Vagina (tissue), 2 donors: ENCODE measurements around the gene SPX.

ENCODE experiments used
- POLR2A ChIP-seq, 2 donors: fragments of 450-650 bp; IDR thresholded peaks; one replicate each; pipeline ENCODE4 v1.6.1; 2017; ENCODE audit warnings: antibody characterized with exemption in 2 of 2, mild to moderate bottlenecking in 2 of 2, moderate library complexity in 2 of 2
- TF ChIP-seq, protein P1 (sequence below), 3 experiments: fragments of 450-650 bp in 2 of 3; fragments of 200-600 bp in 1 of 3; sonication (generic) in 1 of 3; IDR thresholded peaks; one replicate each; pipeline ENCODE4 v1.5.1; 2017 to 2019; ENCODE audit warnings: antibody characterized with exemption in 3 of 3, mild to moderate bottlenecking in 2 of 3, moderate library complexity in 2 of 3

DNA sequence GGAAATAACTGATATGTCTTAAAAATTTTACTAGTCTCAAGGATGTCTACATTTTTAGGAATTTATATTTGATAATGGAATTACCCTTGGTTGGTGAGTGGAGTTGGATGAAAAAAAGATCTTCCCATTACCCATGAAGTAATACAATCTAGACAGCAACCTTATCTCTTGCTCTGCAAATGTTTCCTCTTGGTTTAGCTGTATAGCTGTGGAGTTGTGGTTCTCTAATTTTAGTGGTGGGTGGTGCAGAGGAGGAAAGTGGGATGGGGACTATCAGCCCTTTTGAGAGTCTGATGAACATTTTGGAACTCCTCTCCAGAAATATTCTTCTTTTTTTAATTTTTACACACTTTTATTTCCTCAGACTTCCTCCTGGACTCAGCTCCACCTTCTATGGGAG, 17.1 kb downstream of the SPX start:
- TF ChIP-seq, protein P1, sequence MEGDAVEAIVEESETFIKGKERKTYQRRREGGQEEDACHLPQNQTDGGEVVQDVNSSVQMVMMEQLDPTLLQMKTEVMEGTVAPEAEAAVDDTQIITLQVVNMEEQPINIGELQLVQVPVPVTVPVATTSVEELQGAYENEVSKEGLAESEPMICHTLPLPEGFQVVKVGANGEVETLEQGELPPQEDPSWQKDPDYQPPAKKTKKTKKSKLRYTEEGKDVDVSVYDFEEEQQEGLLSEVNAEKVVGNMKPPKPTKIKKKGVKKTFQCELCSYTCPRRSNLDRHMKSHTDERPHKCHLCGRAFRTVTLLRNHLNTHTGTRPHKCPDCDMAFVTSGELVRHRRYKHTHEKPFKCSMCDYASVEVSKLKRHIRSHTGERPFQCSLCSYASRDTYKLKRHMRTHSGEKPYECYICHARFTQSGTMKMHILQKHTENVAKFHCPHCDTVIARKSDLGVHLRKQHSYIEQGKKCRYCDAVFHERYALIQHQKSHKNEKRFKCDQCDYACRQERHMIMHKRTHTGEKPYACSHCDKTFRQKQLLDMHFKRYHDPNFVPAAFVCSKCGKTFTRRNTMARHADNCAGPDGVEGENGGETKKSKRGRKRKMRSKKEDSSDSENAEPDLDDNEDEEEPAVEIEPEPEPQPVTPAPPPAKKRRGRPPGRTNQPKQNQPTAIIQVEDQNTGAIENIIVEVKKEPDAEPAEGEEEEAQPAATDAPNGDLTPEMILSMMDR (IDR thresholded peaks at IDR 0.05): no peak
- no peak for TF ChIP-seq POLR2A (IDR thresholded peaks at IDR 0.05)
